Activated CD8-positive, alpha-beta T cell treated with anti-CD3 and anti-CD28 coated beads for 36 hours (primary cell): ENCODE data around the gene ZPBP2. TPM values are rescaled to one million over a fixed set of nuclear protein-coding genes. Genes with fewer than 3 reads are reported as not detected.

Experiments
- ATAC-seq: fragments of 200-7000 bp; cut with Tn5 transposase; one replicate; pipeline ENCODE4 v1.10.0; 2021; ENCODE audit warnings: mild to moderate bottlenecking, moderate library complexity
- CTCF ChIA-PET: fragments of 350-600 bp; sonication (Branson Sonifier 250); formaldehyde crosslinking; loops from one replicate; lab custom pipeline; 2021; ENCODE audit warnings: antibody characterized with exemption; lab: Charles Lee
- POLR2A ChIA-PET: fragments of 350-600 bp; sonication (Branson Sonifier 250); formaldehyde crosslinking; loops from one replicate; lab custom pipeline; 2021; ENCODE audit warnings: antibody characterized with exemption; lab: Charles Lee
- DNase-seq: peaks from one replicate; pipeline ENCODE4 v3.0.0-alpha.2; 2020
- H3K27ac Mint-ChIP-seq: one replicate; pipeline ENCODE4 v1.8.0; 2021; ENCODE audit warnings: mild to moderate bottlenecking, mixed read lengths
- H3K27me3 Mint-ChIP-seq: one replicate; pipeline ENCODE4 v1.8.0; 2021; ENCODE audit warnings: mixed read lengths
- H3K36me3 Mint-ChIP-seq: one replicate; pipeline ENCODE4 v1.8.0; 2021; ENCODE audit warnings: low read depth, mixed read lengths
- H3K4me1 Mint-ChIP-seq: one replicate; pipeline ENCODE4 v1.8.0; 2021; ENCODE audit warnings: low read depth, mixed read lengths
- H3K4me3 Mint-ChIP-seq: one replicate; pipeline ENCODE4 v1.8.0; 2021; ENCODE audit warnings: mild to moderate bottlenecking, moderate library complexity, mixed read lengths
- H3K9me3 Mint-ChIP-seq: one replicate; pipeline ENCODE4 v1.8.0; 2021; ENCODE audit warnings: mixed read lengths
- intact Hi-C: fragments of 100-400 bp; cut with micrococcal nuclease; formaldehyde crosslinking; loops from one replicate; pipeline ENCODE4 v1.10.0; 2022
- total RNA-seq, 2 experiments: library from RNA; stranded (reverse); gene quantifications; one replicate each; pipeline ENCODE4 v1.2.3, GENCODE V29; 2021
- TF ChIP-seq, protein P1 (sequence below): fragments of 200-600 bp; IDR thresholded peaks from one replicate; pipeline ENCODE4 v1.8.0; 2022; ENCODE audit warnings: antibody characterized with exemption, mild to moderate bottlenecking

The ZPBP2 gene
- total RNA-seq, 2 experiments from 2014 or later = not detected

DNA sequence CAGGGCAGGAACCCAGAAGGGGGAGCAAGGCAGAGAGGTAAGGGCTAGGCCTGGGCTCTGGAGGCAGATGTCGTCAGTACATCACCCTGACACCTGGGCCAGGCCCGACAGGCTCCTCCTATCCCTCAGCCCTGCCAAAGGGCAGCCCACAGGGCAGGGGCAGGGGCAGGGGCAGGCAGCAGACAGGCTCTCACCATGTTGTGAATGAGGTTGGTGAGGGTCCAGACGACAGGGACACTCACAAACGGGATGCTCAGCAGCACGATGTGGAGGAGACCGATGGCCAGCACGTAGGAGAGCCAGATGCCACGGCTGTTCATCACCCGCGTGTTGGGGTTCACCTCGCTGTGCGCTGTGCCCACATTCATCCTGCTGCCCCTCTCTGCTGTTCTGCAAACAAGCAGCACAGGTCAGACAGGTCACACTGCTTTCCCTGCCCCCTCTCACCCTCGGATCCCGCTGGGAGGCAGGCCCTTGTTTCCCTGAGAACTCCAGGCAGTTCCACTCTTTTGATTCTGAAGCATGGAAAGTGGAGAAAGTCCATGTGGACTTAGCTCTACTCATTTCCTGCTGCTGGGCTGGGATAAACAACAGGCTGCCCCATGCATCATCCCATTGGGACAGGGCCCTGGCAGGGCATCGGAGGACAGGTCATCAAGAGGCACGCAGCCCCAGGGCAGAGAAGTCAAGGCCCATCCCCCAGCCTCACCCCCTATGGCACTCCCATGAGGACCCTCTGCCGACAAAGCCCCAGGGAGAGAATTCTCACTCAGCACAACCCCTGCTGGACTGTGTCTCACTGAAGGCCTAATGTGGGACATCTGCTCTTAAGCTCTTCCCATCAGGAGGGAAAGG is 56.1 kb downstream of the ZPBP2 start:
- intact Hi-C loops = loop anchor here (5.0 kb wide), 1 partner anchor 62 kb away; the partner anchor contains the start of gene IKZF3
- H3K36me3 Mint-ChIP-seq = peaks cover 53% of the 10 kb centered on the region
- H3K9me3 Mint-ChIP-seq = no peaks in the 10 kb centered on the region
- no peaks in the 10 kb centered on the region for H3K27me3 Mint-ChIP-seq
- peak overlapping the region; percentile 87 for H3K27ac Mint-ChIP-seq
- TF ChIP-seq, protein P1, sequence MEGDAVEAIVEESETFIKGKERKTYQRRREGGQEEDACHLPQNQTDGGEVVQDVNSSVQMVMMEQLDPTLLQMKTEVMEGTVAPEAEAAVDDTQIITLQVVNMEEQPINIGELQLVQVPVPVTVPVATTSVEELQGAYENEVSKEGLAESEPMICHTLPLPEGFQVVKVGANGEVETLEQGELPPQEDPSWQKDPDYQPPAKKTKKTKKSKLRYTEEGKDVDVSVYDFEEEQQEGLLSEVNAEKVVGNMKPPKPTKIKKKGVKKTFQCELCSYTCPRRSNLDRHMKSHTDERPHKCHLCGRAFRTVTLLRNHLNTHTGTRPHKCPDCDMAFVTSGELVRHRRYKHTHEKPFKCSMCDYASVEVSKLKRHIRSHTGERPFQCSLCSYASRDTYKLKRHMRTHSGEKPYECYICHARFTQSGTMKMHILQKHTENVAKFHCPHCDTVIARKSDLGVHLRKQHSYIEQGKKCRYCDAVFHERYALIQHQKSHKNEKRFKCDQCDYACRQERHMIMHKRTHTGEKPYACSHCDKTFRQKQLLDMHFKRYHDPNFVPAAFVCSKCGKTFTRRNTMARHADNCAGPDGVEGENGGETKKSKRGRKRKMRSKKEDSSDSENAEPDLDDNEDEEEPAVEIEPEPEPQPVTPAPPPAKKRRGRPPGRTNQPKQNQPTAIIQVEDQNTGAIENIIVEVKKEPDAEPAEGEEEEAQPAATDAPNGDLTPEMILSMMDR = no peak
- peak; percentile 43 for DNase-seq
- H3K4me1 Mint-ChIP-seq = peaks cover 73% of the 10 kb centered on the region
- CTCF ChIA-PET = interaction anchor here (1.0 to 1.3 kb wide), 4 partner anchors 9 to 302 kb away, joined by 3 to 4 read pairs (median 3); no protein-coding TSS in a partner anchor
- ATAC-seq = no peak
- POLR2A ChIA-PET = interaction anchor here (0.5 to 1.6 kb wide), 2 partner anchors 22 to 627 kb away, joined by 4 read pairs; no protein-coding TSS in a partner anchor
- H3K4me3 Mint-ChIP-seq = peak overlapping the region; percentile 94

DNA sequence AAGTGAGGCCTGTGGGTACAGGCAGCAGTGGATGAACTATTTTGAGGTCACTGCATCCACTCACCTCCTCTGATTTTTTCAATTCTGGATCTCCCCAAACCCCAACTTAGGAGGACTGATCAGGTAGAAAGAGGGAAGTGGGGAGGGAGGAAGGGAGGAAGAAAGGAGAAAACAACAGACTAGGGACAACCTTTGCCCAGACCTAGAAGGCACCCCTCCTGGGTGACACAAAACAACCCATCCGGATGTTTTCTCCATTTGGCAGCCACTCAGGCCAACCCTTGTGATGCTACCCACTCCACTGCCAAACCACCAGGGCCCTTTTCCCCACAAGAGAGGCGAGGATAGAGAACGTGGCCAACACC is 56.7 kb downstream of the ZPBP2 start:
- no peak for ATAC-seq
- no peaks in the 10 kb centered on the region for H3K27me3 Mint-ChIP-seq
- no peaks in the 10 kb centered on the region for H3K9me3 Mint-ChIP-seq
- ChIA-PET POLR2A (interaction anchor here (0.5 to 0.8 kb wide), 2 partner anchors 45 to 626 kb away, joined by 3 to 4 read pairs; no protein-coding TSS in a partner anchor), CTCF (interaction anchor here (1.0 to 1.3 kb wide), 3 partner anchors 9 to 303 kb away, joined by 3 to 4 read pairs (median 3); no protein-coding TSS in a partner anchor)
- intact Hi-C loops = loop anchor here (5.0 kb wide), 2 partner anchors 62 to 167 kb away; partner anchors contain the start of gene IKZF3
- TF ChIP-seq, protein P1 = no peak
- peak overlapping the region; percentile 87 for H3K27ac Mint-ChIP-seq
- peak overlapping the region; percentile 94 for H3K4me3 Mint-ChIP-seq
- peaks cover 49% of the 10 kb centered on the region for H3K36me3 Mint-ChIP-seq
- peak; percentile 41 for DNase-seq
- peaks cover 75% of the 10 kb centered on the region for H3K4me1 Mint-ChIP-seq

DNA sequence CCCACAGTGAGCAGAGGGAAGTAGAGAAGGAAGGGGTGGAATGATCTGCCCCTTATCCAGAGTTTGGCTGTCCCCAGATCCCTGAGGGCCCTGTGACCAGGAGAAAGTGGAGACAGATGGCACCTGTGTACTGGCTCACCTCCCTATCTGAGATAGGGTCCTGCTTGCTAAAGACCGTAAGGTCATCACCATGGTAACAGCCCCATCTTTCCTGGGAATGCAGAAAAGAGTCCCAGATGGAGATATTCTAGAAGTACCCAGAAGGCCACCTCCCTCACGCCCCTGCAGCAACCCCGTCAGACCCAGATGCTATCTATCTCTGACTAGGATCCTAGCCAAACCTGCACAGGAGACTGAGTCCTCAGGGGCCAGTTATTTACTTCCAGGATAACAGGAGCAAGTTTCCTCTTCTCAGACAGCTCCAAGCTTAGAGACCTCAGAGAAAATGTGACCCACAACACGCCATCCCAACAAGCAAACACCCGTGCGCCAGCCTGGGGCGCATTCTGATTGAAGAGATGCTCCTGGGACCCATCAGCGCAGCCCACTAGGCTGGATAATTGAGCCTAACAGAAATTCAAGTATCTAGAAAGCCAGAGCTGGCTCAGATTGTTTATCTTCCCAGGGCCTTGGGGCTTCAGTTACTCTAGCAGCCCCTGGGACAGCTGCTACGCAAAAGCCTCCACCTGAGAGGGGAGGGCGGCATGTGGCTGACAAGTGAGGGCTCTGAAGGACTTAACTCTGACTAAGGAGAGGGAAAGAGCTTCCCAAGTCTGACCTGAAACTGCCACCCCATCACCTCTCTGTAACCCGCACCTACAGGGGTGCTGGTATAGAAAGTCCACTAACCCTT is 57.5 kb downstream of the ZPBP2 start:
- Mint-ChIP-seq H3K9me3 (no peaks in the 10 kb centered on the region), H3K27ac (peak overlapping the region; percentile 87), H3K4me3 (peak overlapping the region; percentile 94), H3K4me1 (peaks cover 70% of the 10 kb centered on the region), H3K36me3 (peaks cover 43% of the 10 kb centered on the region), H3K27me3 (no peaks in the 10 kb centered on the region)
- ChIA-PET POLR2A (interaction anchor here (0.6 to 2.6 kb wide), 15 partner anchors 10 to 286 kb away, joined by 3 to 13 read pairs (median 3); partner anchors contain the start of gene PSMD3), CTCF (interaction anchor here (1.0 to 2.6 kb wide), 10 partner anchors 9 to 304 kb away, joined by 3 to 10 read pairs (median 4); partner anchors contain the start of gene PSMD3)
- DNase-seq = peak; percentile 42
- intact Hi-C loops = loop anchor here (5.0 kb wide), 1 partner anchor 168 kb away; no protein-coding TSS in a partner anchor
- no peak for ATAC-seq
- TF ChIP-seq, protein P1 = no peak

DNA sequence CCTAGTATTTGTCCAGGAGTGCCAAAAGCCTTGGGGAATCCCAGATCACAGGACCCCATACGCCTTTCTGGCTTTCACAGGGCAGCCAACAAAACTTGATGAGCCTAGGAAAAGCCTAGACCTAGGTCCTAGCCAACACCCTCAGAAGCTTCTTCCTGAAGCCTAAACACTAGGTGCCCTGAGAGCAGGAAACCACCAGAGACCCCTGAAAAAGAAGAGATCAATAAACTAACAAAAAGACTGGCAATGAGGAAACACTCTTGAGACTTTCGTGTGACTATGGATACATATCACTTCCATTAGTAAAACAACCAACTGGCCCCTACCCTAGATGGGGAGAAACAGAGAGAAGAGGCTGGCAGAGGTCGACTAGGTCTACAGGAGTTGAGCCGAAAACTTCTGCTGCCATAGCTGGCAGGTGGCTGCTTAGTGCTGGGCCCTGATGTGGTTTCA is 58.2 kb downstream of the ZPBP2 start:
- Mint-ChIP-seq H3K9me3 (no peaks in the 10 kb centered on the region), H3K27me3 (no peaks in the 10 kb centered on the region), H3K36me3 (peaks cover 39% of the 10 kb centered on the region), H3K4me3 (peak overlapping the region; percentile 94), H3K27ac (peak overlapping the region; percentile 87), H3K4me1 (peaks cover 63% of the 10 kb centered on the region)
- DNase-seq = no peak
- ATAC-seq = no peak
- CTCF ChIA-PET = interaction anchor here (0.9 to 2.6 kb wide), 9 partner anchors 9 to 305 kb away, joined by 3 to 10 read pairs (median 5); partner anchors contain the start of gene PSMD3
- TF ChIP-seq, protein P1 = no peak
- intact Hi-C loops = loop anchor here (5.0 kb wide), 1 partner anchor 169 kb away; no protein-coding TSS in a partner anchor
- POLR2A ChIA-PET = interaction anchor here (0.6 to 2.6 kb wide), 22 partner anchors 9 to 287 kb away, joined by 3 to 13 read pairs (median 4); partner anchors contain the start of gene PSMD3
